ENCODE data around the gene FAM169A.
"Not testable (repeated sequence)": the region's sequence is repeated elsewhere in the genome, so short reads cannot be mapped to it uniquely, and the experiment has no call there.

Gene FAM169A, protein sequence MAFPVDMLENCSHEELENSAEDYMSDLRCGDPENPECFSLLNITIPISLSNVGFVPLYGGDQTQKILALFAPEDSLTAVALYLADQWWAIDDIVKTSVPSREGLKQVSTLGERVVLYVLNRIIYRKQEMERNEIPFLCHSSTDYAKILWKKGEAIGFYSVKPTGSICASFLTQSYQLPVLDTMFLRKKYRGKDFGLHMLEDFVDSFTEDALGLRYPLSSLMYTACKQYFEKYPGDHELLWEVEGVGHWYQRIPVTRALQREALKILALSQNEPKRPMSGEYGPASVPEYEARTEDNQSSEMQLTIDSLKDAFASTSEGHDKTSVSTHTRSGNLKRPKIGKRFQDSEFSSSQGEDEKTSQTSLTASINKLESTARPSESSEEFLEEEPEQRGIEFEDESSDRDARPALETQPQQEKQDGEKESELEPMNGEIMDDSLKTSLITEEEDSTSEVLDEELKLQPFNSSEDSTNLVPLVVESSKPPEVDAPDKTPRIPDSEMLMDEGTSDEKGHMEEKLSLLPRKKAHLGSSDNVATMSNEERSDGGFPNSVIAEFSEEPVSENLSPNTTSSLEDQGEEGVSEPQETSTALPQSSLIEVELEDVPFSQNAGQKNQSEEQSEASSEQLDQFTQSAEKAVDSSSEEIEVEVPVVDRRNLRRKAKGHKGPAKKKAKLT

DNA sequence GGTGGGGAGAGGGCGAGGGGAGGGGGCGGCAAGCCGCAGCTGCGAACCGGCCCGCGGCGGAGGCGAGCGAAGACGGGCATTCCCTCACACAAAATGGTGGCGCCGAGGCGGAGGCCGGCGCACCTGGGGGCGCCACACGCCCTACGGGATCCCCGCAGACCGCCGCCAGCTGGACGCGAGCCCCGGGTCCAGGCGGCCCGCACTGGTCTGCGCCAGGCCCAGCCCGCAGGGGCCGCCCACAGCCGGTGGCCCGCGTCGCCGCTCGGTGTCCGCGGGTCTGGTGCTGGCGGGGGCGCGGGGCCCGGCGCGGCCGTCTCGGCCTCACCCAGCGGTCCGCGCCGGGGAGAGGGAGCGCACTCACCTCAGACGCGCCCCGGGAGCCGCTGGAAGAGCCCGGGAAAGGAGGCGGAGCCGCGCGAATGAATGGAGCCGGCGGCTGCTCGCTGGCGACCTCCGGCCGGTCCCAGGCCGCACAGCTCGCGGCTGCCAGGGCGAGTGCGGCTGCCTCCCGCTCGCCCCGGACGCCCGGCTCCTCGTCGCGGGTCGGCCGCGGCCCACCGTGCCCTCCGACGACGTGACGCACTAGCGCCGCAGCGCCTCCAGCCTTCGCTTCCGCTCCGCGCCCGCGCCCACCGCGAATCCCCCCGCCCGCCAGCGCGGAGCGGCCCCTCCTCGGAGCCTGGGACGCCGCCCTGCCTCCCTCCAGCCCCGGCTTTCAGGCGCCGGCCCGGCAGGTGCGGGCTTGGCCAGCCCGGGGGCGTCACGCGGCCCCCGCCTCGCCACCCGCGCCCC lies at the start of gene FAM169A:
FAM169A (minus strand) TSS at position 584 of the 792 bp plus-strand sequence. CDS start 24,711 bp downstream, outside the sequence.
- peak; percentile 73 for DNase-seq

DNA sequence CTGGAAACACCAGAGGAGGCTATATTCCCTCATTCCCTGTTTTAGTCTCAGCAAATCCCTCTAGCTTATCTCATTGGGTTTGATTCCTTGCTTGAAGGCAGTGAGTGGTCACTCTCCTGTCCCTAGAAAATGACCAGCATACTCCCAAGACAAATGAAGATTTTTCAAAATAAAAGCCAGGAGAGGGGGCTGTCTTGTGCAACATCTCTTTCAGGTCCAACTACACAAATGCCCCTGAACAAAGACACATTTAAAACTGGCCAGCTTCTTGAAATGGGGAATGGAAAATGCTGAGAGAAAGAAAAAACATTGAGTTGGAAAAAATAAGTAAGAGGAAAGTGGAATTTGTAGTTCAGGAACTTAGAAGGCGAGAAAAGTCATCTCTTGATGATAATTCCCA lies 49.3 kb upstream of the FAM169A start:
- DNase-seq, result no peak

GRCh38 chr5:74911421-74911820 lies 45.2 kb upstream of the FAM169A start:
- not testable (repeated sequence) for DNase-seq

DNA sequence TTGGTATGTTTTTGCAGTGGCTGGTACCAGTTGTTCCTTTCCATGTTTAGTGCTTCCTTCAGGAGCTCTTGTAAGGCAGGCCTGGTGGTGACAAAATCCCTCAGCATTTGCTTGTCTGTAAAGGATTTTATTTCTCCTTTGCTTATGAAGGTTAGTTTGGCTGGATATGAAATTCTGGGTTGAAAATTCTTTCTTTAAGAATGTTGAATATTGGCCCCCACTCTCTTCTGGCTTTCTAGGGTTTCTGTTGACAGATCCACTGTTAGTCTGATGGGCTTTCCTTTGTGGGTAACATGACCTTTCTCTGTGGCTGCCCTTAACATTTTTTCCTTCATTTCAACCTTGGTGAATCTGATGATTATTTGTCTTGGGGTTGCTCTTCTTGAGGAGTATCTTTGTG lies 43.7 kb upstream of the FAM169A start:
- not testable (repeated sequence) for DNase-seq

- not testable (repeated sequence) for DNase-seq
These were observed 42.0 kb upstream of the FAM169A start for GRCh38 chr5:74908237-74908636.

- not testable (repeated sequence) for DNase-seq
These were observed 38.5 kb upstream of the FAM169A start for GRCh38 chr5:74904713-74905112.

DNA sequence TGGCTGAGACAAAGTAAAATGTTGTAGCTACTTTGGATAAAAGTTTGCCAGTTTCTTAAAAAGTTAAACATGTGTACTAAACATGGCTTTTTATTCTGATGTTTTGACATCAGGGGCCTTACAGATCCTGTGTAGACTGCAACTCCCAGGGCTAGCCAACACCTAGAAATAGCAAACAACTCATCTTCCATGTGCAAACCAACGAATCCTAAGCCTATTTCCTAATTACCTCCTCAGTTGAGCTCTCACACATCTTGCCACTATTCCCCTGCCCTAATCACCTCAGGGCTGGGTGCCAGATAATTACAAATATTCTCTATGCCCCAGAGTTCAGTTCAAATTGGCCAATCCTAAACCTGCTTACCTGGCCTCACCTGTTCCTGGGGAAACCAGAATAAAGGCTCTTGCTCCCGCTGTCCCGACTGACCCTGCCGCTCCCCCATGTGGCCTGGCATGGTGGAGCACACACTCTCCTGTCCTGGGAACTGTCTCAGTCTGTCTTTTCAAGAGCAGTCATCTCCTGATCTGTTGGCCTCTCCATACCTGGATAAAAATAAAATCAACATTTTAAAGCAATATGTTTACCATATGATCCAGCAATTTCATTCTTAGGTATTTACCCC lies 37.1 kb upstream of the FAM169A start:
- no peak for DNase-seq

- no peak for DNase-seq
These were observed 30.9 kb upstream of the FAM169A start for GRCh38 chr5:74897049-74897448.

GRCh38 chr5:74895906-74896305 lies 29.7 kb upstream of the FAM169A start:
- no peak for DNase-seq

DNA sequence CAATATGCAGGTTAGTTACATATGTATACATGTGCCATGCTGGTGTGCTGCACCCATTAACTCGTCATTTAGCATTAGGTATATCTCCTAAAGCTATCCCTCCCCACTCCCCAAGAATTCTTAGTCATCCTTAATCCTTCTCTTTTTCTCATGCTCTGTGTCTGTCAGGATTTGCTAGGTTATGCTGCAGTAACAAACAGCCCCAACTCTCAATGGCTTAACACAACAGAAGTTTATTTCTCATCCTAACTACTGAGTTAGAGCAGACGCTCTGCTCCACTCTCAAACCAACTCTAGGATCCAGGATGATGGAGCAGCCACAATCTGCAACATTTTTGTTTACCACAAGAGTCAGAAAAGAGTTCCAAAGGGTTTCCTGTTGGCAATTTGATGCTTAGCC lies 28.2 kb upstream of the FAM169A start:
- DNase-seq, result no peak

DNA sequence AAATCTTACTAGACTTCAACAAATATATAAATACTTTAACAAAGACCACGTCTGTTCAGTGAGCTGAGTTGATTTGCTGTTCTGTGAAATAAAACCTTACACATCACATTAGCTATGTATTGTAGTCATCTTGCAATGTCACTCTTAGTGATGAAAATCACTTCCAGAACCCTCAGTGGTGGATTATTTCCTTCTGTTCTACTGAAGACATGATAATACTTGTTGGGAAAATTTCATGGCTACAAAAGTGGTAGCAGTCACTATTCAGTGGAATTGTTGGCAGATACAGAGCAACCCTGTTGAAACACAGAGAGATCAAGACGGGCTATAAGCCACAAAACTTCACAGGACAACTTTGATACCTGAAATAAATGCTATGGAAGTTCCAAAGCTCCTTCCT lies 26.7 kb upstream of the FAM169A start:
- DNase-seq, result no peak

DNA sequence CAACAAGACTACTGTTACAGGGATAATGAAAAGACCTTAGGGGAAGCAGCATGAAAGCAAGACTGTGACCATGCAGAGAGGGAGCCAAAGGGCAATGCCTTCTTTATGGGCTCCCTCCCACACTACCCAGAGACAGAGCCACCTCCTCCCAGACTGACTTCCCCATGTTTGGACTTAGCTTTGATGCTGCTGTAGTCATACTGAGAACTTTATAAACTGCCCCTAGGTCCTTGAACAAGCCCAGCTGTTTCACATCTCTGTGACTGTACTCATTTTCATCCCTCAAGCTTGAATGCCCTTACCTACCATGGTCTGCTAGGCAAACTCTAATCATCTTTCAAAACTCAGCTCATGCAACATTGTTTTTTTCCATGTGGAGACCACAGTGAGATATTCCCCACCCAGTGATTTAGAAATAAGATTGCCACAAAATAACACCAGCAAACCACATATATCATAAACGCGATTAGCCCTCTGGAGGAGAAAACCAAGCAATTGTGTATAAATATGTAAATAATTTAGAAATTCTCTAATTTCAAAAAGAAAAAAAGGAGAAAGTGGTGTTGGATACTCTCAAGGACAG lies 23.4 kb upstream of the FAM169A start:
- DNase-seq, result no peak

DNA sequence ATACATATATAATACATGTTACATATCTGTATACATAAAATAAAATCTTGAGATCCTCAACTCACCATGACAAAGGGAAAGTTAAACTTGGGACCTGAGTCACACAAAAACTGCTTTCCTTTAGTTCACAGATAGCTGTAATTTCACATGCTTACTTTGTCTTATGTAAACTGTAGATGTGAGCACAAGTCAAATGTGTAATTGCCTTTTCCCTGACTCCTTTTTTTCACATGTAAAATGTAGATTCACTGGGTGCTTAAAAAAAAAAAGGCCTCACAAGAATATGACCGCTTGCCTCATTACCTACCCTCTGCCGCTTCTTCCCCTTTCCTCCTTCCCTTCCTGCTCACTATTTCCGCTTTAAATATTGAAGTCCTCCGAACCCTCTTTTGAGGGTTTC lies 21.9 kb upstream of the FAM169A start:
- DNase-seq, result no peak

DNA sequence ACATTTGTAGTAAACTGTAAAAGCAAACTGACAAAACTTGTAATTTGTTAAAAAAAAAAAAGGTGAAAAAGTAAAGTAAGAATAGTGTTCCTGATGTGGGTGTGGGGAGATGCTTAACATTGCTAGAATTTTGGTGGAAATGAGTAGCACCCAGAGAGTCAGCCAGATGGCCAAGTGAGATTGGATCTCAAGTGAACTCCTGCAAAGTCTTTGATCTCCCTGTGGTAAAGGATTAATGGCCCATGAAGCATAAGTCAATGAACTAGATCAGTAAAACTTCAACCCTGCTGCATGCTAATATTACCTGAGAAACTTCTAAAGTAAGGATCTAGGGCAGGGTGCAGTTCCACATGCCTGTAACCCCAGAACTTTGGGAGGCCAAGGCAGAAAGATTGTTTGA lies 19.0 kb upstream of the FAM169A start:
- DNase-seq, result no peak

DNA sequence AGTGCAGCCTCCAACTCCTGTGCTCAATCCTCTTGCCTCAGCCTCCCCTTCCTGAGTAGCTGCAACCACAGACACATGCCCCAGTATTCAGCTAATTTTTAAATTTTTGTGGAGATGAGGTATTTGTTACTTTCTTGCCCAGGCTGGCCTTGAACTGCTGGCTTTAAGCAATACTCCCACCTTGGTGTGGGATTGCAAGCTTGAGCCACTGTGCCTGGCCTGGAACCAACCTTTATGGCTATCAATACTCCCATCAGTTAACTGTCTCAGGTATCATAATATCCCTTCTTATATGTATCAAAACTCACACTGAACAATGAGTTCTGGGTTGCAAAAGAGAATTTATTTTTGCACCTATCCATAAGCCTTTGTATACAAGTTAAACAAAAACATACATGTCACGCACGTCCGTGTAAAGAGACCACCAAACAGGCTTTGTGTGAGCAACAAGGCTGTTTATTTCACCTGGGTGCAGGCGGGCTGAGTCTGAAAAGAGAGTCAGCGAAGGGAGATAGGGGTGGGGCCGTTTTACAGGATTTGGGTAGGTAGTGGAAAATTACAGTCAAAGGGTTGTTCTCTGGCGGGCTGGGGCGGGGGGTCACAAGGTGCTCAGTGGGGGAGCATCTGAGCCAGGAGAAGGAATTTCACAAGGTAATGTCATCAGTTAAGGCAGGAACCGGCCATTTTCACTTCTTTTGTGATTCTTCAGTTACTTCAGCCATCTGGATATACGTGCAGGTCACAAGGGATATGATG lies 16.4 kb upstream of the FAM169A start:
- not testable (repeated sequence) for DNase-seq

GRCh38 chr5:74877624-74878304 lies 11.6 kb upstream of the FAM169A start:
- DNase-seq, result no peak

DNA sequence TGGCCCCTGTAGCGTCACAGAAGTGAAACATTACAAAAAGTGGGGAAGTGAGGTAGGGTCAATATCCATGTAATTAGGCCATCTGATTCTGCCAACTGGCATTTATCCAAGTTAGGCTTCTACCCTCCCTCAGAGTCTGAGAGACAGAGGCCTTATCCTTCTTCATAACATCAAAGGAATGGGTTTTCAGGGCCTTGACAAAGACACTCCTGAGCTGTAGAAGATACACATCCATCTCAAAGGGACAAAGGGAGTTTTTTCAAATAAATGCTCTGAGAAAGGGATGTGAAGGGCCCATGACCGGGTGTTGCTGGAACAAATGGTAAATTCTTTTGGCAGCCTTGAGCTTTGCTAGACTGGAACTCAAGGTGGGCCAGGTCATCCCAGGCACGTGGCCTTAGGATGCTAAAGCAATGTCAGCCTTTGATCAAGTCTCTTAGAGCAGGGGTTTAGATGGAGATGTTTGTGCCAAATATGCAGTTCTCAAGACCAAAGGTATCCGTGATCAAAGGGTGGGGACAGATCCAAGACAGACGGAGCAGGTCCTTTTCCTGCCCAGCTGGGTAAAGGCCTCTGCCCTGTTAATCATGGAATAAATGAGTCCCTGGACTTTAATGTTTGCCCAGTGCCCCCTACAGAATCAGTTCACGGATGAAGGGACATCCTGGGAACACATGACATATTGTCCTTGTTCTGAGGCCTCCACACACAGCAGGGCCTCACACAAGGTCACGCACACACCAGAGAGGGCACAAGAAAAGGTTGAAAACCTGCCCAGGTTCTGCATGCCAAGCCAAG lies 10.0 kb upstream of the FAM169A start:
- no peak for DNase-seq

GRCh38 chr5:74873525-74874249 lies 7.5 kb upstream of the FAM169A start:
- no peak for DNase-seq

DNA sequence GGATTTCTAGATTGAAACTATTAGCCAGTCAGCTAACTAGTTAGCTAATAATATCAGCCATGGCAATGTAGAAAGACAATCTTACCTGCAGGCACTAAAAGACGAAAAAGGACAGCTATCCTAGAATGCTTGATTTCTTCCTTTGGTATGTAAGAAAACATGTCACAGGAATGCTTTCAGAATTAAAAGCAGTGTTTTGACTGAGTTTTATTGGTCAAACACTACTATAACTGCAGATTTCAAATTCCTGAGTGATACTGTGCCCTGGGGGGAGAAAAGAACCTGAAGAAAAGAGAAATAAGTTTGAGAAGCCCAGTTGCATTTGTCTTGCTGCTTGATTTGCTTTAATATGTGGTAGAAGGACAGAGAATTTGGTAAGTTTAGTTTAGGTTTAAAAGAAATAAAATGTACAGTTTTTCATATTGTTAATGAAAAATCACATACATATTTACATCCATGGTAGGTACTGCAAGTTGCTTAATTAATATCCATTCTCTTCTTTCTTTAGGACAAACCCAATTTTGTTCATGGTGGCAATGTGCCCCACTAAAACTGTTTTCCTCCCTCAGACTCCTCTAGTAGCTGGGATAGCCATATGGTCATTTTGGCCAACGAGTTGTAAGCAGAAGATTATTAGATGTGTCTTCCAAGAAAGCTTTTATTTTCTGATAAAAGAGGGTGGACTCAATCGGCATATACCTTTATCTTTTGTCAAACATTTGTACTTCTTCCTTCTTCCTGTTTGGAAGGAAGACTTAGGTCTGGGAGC lies 4.3 kb upstream of the FAM169A start:
- DNase-seq, result no peak
